Cardiac muscle cell (in vitro differentiated cells and primary cell): ENCODE data around the gene SLC12A7. TPM values are rescaled to one million over a fixed set of nuclear protein-coding genes. Genes with fewer than 3 reads are reported as not detected.
"Not testable (repeated sequence)": the region's sequence is repeated elsewhere in the genome, so short reads cannot be mapped to it uniquely, and the experiment has no call there.

Experiments
- DNase-seq, 2 donors: peaks; one replicate each; pipeline versions ENCODE4 v3.0.0 to v3.0.0-alpha.2; 2010 to 2017; ENCODE audit warnings: low read depth in 1 of 2, low spot score in 1 of 2
- H3K27ac ChIP-seq: fragments of 200-600 bp; sonication (generic); 2 replicates; pipeline ENCODE4 v1.5.1; 2016
- H3K27me3 ChIP-seq: fragments of 200-600 bp; sonication (generic); 2 replicates; pipeline ENCODE4 v1.6.0; 2016; ENCODE audit warnings: control low read depth
- H3K36me3 ChIP-seq: fragments of 200-600 bp; sonication (generic); 2 replicates; pipeline ENCODE4 v1.5.1; 2016; ENCODE audit warnings: control low read depth
- H3K4me1 ChIP-seq: fragments of 200-600 bp; sonication (generic); 2 replicates; pipeline ENCODE4 v1.8.1; 2017; ENCODE audit warnings: low read depth, mild to moderate bottlenecking, mixed run types
- H3K4me3 ChIP-seq: fragments of 200-600 bp; sonication (generic); 2 replicates; pipeline ENCODE4 v1.5.1; 2016; ENCODE audit warnings: mild to moderate bottlenecking
- H3K9me3 ChIP-seq: fragments of 200-600 bp; sonication (generic); 2 replicates; pipeline ENCODE4 v1.5.1; 2017; ENCODE audit warnings: low read depth, mild to moderate bottlenecking, control low read depth
- polyA plus RNA-seq: library from polyadenylated mRNA; unstranded; fragments of >200 nt; fragmentation: Nextera tagmentation; extraction: Ambion mirVana; gene quantifications from 2 replicates; pipeline ENCODE4 v1.2.1, GENCODE V29; 2016
- total RNA-seq: library from RNA; depleted of rRNA; stranded (reverse); fragments of >200 nt; gene quantifications from 2 replicates; pipeline ENCODE4 v1.2.3, GENCODE V29; 2016
- TF ChIP-seq, protein P1 (sequence below): IDR thresholded peaks from 2 replicates; pipeline ENCODE4 v1.5.1; 2012; ENCODE audit warnings: low read depth, mild to moderate bottlenecking, low read length

SLC12A7 gene
- total and polyA plus RNA-seq, 2 experiments from 2014 or later, result 14.1 to 29.9 TPM

DNA sequence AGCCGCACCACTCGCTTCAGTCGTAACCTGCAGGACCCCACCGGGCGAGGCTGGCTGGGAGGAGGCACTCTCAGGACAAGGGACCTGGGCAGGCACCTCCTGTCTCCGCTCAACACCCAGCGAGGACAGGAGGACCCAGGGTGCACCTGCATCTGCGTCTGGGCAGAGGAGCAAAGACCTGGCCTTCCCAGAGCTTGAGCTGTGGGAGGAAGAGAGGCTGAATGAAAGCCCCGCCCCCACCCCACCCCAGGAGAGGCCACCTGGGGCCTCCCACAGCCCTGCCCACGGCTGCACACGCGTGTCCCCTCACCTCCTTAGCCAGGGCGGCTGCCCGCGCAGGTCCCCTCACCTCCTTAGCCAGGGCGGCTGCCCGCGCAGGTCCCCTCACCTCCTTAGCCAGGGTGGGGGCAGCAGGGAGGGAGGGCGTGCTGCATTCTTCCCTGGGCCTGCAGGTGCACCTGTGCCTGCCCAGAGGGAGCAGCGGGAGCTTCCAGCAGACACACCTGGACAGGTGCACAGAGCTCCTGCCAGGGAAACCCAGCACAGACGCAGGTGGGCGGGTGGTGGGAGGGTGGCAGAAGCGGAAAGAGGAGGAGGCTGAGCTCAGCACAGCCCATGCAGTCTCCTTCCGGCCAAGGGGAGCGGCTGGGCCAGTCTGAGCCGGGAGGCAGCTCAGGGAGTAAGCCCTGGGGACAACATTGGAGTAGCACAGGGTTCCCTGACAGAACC is 18.5 kb upstream of the SLC12A7 start:
- H3K36me3 ChIP-seq, result no peaks in the 10 kb centered on the region
- TF ChIP-seq, protein P1, sequence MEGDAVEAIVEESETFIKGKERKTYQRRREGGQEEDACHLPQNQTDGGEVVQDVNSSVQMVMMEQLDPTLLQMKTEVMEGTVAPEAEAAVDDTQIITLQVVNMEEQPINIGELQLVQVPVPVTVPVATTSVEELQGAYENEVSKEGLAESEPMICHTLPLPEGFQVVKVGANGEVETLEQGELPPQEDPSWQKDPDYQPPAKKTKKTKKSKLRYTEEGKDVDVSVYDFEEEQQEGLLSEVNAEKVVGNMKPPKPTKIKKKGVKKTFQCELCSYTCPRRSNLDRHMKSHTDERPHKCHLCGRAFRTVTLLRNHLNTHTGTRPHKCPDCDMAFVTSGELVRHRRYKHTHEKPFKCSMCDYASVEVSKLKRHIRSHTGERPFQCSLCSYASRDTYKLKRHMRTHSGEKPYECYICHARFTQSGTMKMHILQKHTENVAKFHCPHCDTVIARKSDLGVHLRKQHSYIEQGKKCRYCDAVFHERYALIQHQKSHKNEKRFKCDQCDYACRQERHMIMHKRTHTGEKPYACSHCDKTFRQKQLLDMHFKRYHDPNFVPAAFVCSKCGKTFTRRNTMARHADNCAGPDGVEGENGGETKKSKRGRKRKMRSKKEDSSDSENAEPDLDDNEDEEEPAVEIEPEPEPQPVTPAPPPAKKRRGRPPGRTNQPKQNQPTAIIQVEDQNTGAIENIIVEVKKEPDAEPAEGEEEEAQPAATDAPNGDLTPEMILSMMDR, result no peak
- no peaks in the 10 kb centered on the region for H3K27me3 ChIP-seq
- H3K9me3 ChIP-seq, result no peaks in the 10 kb centered on the region
- no peak overlapping the region for H3K27ac ChIP-seq
- H3K4me1 ChIP-seq, result peaks cover 9% of the 10 kb centered on the region
- H3K4me3 ChIP-seq, result no peak overlapping the region
- DNase-seq, result no peak

DNA sequence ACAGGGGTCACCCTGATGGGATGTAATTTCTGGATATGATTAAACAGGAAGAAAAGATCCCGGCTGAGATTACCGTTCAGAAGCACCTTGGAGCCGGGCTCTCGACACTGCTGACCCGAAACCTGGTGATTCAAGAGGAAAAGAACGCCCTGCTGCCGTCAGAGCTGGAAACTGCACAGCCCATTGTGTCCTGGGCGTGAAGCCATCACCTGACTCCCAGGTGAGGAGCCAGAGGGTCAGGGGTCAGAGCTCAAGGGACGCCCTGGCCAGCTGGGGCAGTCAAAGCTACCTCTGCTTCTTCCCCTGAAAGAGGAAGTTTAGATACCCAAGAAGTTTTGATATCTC is 17.8 kb upstream of the SLC12A7 start:
- no peaks in the 10 kb centered on the region for H3K27me3 ChIP-seq
- TF ChIP-seq, protein P1, result no peak
- H3K4me1 ChIP-seq, result peaks cover 16% of the 10 kb centered on the region
- H3K27ac ChIP-seq, result no peak overlapping the region
- no peak overlapping the region for H3K4me3 ChIP-seq
- no peaks in the 10 kb centered on the region for H3K9me3 ChIP-seq
- DNase-seq, result no peak
- H3K36me3 ChIP-seq, result no peaks in the 10 kb centered on the region

DNA sequence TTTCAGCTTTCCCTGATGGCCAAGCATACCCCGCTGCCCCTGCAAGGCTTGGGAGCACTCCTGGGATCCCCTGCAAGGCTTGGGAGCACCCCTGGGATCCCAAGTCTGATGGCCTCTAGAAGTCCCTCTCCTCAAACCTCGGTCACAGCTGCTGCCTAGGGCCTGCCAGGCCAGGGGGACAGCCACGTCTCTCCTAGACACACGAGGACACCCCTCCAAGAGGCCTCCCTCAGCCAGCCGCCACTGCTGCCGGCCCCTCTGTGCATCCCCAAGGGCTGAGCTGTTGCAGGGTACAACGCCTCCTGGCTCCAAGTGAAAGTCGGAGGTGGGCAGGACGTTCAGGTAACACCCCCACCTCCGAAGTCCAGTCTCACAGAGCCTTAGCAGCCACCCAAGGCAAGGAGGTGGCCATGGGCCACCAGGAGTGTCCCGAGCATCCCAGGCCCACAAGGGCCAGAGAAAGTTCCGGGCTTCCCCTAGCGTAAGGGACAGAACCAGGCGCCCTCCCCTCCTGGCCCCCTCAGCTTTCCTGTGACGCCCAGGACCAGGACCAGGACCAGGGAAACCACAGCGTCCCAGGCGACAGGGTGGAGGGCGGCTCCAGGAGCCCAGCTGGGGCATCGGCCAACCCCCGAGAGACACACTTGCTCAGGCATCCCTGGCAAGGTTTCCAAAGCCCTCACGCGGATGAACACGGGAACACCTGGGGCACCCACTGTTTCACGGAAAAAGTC is 17.3 kb upstream of the SLC12A7 start:
- no peak for DNase-seq
- no peak overlapping the region for H3K27ac ChIP-seq
- H3K9me3 ChIP-seq, result no peaks in the 10 kb centered on the region
- H3K36me3 ChIP-seq, result no peaks in the 10 kb centered on the region
- H3K4me1 ChIP-seq, result peaks cover 17% of the 10 kb centered on the region
- no peak overlapping the region for H3K4me3 ChIP-seq
- TF ChIP-seq, protein P1, result no peak
- H3K27me3 ChIP-seq, result no peaks in the 10 kb centered on the region

DNA sequence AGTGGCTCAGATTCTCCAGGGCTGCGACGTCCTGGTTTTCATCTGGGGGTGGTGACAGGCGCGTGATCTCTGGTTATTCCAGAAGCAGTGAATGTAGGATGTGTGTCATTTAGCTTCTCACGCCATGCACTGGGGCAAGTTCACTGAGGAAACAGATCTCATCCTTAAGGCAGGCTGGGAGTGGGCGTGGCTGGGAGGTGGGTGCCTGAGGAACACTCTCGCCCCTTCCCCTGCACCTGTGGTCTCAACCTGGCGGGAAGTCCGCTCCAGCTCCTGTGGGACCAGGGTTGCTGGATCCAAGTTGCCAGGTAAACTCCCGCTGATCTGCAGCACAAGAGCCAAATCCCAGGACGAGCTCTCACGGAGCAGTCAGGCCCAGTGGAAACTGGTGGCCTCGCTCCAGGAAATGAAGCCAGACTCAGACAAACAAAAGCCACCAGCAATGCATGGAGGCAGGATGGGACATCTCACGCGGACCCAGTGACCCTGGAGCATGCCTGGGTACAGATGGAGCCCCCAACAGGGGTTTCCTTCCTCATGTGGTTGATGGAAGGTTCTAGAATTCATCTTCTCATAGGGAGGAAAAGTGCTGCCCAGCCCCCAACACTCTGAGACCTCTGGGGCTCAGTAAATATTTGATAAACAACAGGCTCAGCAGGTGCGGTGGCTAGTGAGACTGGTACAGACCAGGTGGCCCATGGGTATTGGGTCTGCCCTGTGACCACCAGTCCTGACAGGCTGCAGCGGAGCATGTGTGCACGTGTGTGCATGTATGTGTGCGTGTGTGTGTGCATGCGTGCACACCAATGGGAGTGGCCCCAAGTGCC is 16.3 kb upstream of the SLC12A7 start:
- H3K27me3 ChIP-seq, result no peaks in the 10 kb centered on the region
- peaks cover 26% of the 10 kb centered on the region for H3K4me1 ChIP-seq
- no peak overlapping the region for H3K4me3 ChIP-seq
- H3K27ac ChIP-seq, result peak overlapping the region; percentile 59
- peak in 1 of 2 donors; percentile 28 for DNase-seq
- H3K9me3 ChIP-seq, result no peaks in the 10 kb centered on the region
- no peaks in the 10 kb centered on the region for H3K36me3 ChIP-seq
- TF ChIP-seq, protein P1, result no peak

DNA sequence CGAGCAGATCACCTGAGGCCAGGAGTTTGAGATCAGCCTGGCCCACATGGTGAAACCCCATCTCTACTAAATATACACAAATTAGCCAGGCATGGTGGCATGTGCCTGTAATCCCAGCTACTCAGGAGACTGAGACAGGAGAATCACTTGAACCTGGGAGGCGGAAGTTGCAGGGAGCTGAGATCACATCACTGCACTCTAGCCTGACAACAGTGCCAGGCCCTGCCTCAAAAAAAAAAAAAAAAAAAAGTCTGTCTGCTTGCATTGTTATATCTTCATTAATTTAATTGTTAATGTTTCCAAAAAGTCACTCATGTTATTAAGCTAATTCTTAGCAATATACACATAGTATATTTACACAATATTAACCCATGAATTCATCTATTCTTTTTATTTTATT is 13.8 kb upstream of the SLC12A7 start:
- not testable (repeated sequence) for H3K27ac ChIP-seq, H3K36me3 ChIP-seq, H3K4me3 ChIP-seq, H3K27me3 ChIP-seq, DNase-seq, H3K9me3 ChIP-seq
- H3K4me1 ChIP-seq, result peaks cover 31% of the 10 kb centered on the region
